Activated naive CD8-positive, alpha-beta T cell (primary cell): ENCODE results near the gene KIAA0513.
A peak's percentile ranks its signal among the peaks of the same experiment; 100 is the strongest.

Source experiments
- H3K27ac Mint-ChIP-seq: one replicate; pipeline ENCODE4 v1.8.0; 2021; ENCODE audit warnings: mixed read lengths
- H3K27me3 Mint-ChIP-seq: one replicate; pipeline ENCODE4 v1.8.0; 2021; ENCODE audit warnings: mixed read lengths
- H3K36me3 Mint-ChIP-seq: one replicate; pipeline ENCODE4 v1.8.0; 2021; ENCODE audit warnings: mixed read lengths
- H3K4me1 Mint-ChIP-seq: one replicate; pipeline ENCODE4 v1.8.0; 2021; ENCODE audit warnings: low read depth, mixed read lengths
- H3K4me3 Mint-ChIP-seq: one replicate; pipeline ENCODE4 v1.8.0; 2021; ENCODE audit warnings: mild to moderate bottlenecking, mixed read lengths
- H3K9me3 Mint-ChIP-seq: one replicate; pipeline ENCODE4 v1.8.0; 2021; ENCODE audit warnings: low read depth, mixed read lengths

KIAA0513 gene

DNA sequence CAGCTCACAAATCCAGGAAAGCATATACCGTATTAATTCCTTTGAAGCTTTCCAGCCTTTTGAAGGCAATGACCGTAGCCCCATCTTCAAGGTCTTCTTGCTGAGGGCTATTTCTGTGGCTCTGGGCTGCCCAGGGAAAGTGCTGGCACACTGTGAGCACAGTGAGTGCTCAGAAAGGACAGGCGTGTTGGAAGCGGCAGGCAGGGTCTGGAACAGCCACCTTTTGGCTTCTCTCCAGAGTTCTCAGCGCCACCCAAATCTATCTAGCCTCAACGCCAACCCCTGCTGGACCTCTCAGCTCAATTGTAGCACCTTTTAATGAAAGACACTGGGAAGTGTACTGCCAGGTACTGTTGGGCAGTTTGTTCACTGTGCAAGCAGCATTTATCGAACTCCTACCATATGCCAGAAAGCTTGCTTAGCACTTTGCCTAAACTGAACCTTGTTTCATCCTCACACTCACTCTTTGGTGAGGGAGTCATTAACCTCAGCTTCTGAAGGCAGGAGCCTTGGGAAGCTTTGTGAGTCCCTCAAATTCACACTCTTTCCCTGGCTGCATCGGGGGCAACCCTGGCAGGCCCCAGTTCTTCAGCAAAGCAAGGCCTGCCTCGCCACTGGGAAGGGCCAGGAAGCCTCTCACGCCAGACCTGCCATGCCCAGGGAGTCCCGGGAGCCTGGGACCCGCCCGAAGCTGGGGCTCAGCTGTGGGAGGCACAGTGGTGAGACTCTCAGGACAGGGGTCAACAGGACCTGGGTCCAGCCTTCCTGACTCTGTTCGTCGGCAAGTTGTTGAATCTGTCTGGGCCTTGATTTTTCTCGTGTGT, 98.2 kb downstream of the KIAA0513 start:
- Mint-ChIP-seq H3K4me1 (peaks cover 15% of the 10 kb centered on the region), H3K4me3 (no peak overlapping the region), H3K9me3 (no peaks in the 10 kb centered on the region), H3K36me3 (no peaks in the 10 kb centered on the region), H3K27ac (no peak overlapping the region), H3K27me3 (no peaks in the 10 kb centered on the region)

DNA sequence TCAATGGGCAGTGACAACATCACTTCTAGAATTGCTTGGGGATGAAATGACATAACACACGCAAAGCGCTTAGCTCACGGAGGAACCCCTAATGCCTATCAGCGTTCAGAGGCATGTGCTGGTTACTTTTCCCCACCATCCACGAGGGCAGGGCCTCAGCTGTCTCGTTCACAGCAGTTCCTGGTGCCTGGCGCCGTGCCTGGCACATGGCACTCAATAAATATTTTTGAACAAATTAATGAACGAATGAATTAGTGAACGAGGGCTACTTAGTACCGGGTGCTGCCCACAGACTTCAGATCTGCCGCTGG, 98.8 kb downstream of the KIAA0513 start:
- H3K27ac Mint-ChIP-seq, result no peak overlapping the region
- no peaks in the 10 kb centered on the region for H3K36me3 Mint-ChIP-seq
- H3K4me1 Mint-ChIP-seq, result peaks cover 15% of the 10 kb centered on the region
- H3K4me3 Mint-ChIP-seq, result no peak overlapping the region
- no peaks in the 10 kb centered on the region for H3K9me3 Mint-ChIP-seq
- no peaks in the 10 kb centered on the region for H3K27me3 Mint-ChIP-seq

DNA sequence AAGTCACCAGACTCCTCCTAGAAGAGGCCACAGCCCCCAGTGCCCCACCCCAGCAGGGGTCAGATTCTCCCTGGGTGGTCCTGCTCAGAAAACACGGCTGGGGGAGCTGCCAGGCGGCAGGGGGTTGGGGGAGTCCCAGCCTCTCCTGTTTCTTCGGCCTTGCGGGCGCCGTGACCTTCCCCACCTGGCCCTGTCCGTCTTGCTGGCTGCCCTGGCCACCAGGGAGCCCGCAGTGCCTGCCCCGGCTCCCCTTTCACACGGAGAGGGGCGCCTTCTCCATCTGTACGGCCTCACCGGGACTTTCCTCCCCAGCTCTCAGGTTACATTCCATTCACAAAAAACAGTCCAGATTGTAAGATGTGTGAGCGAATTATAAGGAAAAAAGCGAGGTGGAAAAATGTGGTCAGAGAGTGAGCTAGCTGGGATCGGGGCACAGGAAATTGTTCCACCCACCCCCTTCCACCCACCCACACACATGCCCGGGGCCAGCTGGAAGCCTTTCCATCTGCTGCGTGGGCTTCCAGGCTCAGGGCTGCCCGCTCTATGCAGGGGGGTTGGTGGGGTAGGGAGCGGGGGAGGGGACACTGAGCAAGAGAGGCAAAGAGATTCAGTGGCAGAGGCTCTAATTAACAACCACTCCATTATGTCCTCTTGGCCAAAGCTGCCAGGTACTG, 99.2 kb downstream of the KIAA0513 start:
- Mint-ChIP-seq H3K4me1 (peaks cover 15% of the 10 kb centered on the region), H3K27me3 (no peaks in the 10 kb centered on the region), H3K9me3 (no peaks in the 10 kb centered on the region), H3K27ac (peak overlapping the region; percentile 22), H3K4me3 (no peak overlapping the region), H3K36me3 (no peaks in the 10 kb centered on the region)

DNA sequence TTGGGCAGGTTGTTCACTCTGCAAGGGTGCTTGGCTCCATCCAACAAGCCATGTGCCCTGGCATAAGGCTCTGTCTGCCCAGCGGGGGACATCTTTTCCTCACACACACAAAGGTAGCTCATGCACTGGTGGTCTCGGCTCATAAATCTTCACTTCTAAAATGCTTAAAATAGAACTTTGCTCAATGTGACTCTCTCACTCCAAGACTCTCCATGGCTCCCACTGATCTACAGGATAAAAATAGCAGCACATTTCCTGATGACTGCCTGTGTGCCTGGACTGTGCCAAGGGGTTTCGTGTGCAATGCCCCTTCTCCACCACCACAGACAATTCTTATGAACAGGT, 99.8 kb downstream of the KIAA0513 start:
- Mint-ChIP-seq H3K36me3 (no peaks in the 10 kb centered on the region), H3K27me3 (no peaks in the 10 kb centered on the region), H3K27ac (no peak overlapping the region), H3K4me1 (peaks cover 15% of the 10 kb centered on the region), H3K9me3 (no peaks in the 10 kb centered on the region), H3K4me3 (no peak overlapping the region)

DNA sequence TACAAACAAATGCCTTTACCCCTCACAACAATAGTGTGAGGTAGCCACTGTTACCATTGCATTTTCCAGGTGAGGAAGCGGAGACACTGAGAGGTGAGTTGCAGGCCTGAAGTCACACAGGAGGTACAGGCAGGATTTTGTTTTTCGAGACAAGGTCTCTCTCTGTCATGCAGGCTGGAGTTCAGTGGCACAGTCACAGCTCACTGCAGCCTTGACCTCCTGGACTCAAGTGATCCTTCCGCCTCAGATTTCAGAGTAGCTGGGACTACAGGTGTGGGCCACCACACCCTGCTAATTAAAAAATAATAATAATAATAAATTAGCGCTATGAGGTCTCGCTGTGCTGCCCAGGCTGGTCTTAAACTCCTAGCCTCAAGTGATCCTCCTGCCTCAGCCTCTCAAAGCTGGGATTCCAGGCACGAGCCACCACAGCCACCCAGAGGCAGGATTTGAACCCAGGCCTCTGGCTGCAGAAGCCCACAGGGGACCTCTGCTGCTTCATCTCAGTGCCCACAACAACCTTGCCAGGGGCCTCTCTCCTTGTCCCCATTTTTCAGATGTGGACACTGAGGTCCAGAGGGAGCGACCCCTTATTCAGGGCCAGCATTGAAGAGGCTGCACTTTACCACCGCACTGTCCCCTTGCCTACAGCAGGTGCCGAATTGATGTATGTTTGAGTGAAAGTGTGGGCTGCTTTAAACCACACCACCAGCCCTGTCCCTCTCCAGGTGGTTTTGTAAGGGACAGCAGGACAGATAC, 100.7 kb downstream of the KIAA0513 start:
- no peaks in the 10 kb centered on the region for H3K27me3 Mint-ChIP-seq
- peaks cover 15% of the 10 kb centered on the region for H3K4me1 Mint-ChIP-seq
- H3K36me3 Mint-ChIP-seq, result no peaks in the 10 kb centered on the region
- H3K4me3 Mint-ChIP-seq, result no peak overlapping the region
- no peaks in the 10 kb centered on the region for H3K9me3 Mint-ChIP-seq
- no peak overlapping the region for H3K27ac Mint-ChIP-seq

DNA sequence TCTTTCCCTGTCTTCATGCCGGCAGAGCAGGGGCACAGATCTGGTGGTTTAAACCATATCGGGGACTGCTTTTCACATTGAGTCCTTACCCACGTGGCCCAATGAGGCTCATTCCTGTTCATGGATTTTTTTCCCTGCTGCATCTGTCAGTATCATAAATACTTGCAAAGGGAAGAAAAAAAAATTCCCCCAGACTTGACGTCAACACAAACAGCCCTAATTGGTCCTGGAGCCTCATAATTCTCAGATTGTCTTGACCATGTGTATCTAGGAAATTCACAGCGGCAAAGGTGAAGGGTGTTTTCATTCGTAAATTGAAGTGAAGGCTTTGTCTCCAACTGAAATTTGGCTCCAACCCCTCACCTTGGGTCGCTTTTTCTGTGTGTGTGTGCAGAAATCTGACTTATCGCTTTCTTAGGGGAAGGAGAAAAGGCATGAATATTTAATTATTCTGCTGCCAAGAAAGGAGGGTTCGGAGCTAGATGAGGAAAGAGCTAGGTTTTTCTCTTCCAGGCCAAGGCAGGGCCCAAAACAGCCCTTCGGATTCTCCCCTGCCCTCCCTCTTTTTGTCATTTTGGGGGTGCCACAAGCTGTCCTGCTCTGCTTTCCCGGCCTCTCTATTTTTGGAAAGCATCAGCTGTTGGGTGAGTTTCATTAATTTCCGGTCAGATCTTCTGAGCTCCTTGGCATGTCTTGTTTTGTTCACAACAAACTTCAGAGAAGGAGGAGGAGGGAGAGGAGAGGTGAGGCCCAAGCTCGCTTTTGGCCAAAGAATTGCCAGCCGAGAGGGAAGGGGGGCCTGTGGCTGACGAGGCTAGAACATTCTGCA, 102.5 kb downstream of the KIAA0513 start:
- no peaks in the 10 kb centered on the region for H3K27me3 Mint-ChIP-seq
- no peak overlapping the region for H3K4me3 Mint-ChIP-seq
- peaks cover 11% of the 10 kb centered on the region for H3K4me1 Mint-ChIP-seq
- no peak overlapping the region for H3K27ac Mint-ChIP-seq
- H3K36me3 Mint-ChIP-seq, result no peaks in the 10 kb centered on the region
- no peaks in the 10 kb centered on the region for H3K9me3 Mint-ChIP-seq

DNA sequence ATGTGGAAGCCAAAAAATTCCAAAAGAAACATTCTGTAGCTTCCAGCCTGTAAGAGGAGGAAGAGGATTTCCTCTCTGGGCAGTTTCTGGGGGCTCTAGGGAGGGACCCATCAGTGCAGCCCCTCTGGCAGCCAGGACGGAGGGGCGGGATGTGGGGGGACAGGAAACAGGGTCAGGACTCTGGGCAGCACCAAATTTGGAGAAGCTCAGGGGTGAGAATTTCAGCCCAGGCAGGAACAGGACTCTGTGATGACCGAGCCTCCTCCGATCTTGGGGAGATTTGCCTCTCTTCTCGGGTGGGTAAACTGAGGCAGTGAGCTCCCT, 103.1 kb downstream of the KIAA0513 start:
- H3K9me3 Mint-ChIP-seq, result no peaks in the 10 kb centered on the region
- no peak overlapping the region for H3K27ac Mint-ChIP-seq
- H3K27me3 Mint-ChIP-seq, result no peaks in the 10 kb centered on the region

DNA sequence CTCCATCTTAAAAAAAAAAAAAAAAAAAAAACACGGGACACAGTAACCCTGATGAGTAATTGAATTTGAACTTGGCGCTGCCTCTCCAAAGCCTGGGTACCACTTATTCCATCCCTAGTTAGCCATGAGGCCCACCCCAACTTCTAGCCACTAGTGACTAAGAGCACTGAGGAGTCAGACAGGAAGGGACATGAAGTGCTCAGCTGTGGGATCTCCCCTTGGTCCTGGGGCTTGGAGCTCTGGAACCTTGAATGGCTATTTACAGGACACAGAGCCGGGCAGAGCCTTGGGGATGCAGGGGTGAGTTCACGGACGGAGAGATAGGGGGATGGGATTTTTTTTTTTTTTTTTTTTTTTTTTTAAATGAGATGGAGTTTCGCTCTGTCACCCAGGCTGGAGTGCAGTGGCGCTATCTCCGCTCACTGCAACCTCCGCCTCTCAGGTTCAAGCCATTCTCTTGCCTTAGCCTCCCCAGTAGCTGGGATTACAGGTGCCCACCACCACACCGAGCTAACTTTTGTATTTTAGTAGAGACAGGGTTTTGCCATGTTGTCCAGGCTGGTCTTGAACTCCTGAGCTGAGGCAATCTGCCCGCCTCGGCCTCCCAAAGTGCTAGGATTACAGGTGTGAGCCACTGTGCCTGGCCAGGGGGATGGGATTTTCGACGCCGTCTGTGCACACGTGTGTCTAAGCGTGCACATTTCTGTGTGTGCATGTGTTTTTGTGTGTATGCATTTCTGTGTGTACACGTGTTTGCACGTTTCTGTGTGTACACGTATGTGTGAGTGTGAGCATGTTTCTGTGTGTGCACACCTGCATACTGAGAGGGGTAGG, 105.1 kb downstream of the KIAA0513 start:
- no peak overlapping the region for H3K27ac Mint-ChIP-seq
- no peaks in the 10 kb centered on the region for H3K36me3 Mint-ChIP-seq
- no peak overlapping the region for H3K4me3 Mint-ChIP-seq
- H3K27me3 Mint-ChIP-seq, result peaks cover 4% of the 10 kb centered on the region
- no peaks in the 10 kb centered on the region for H3K9me3 Mint-ChIP-seq
- peaks cover 2% of the 10 kb centered on the region for H3K4me1 Mint-ChIP-seq

More for the DNA sequence above, 103.1 kb downstream of the KIAA0513 start:
- Mint-ChIP-seq H3K36me3 (no peaks in the 10 kb centered on the region), H3K4me1 (peaks cover 11% of the 10 kb centered on the region), H3K4me3 (no peak overlapping the region)

DNA sequence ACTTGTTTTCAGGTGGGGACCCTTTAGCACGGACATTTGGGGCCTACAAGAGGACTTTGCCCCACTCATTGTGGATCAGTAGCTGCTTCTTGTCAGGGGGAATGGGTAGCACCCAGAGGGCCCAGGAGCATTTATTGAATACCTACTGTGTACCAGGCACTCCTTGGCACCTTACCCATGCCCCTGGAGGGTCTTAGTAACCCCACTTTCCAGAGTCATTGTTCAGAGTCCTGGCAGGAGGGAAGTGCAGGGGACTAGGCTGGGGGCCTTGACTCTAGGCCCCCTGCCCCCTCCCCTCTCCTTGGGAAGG, 105.7 kb downstream of the KIAA0513 start:
- no peaks in the 10 kb centered on the region for H3K9me3 Mint-ChIP-seq
- no peaks in the 10 kb centered on the region for H3K36me3 Mint-ChIP-seq
- H3K27me3 Mint-ChIP-seq, result peaks cover 8% of the 10 kb centered on the region
- H3K27ac Mint-ChIP-seq, result no peak overlapping the region
- no peak overlapping the region for H3K4me3 Mint-ChIP-seq
- H3K4me1 Mint-ChIP-seq, result peaks cover 7% of the 10 kb centered on the region

DNA sequence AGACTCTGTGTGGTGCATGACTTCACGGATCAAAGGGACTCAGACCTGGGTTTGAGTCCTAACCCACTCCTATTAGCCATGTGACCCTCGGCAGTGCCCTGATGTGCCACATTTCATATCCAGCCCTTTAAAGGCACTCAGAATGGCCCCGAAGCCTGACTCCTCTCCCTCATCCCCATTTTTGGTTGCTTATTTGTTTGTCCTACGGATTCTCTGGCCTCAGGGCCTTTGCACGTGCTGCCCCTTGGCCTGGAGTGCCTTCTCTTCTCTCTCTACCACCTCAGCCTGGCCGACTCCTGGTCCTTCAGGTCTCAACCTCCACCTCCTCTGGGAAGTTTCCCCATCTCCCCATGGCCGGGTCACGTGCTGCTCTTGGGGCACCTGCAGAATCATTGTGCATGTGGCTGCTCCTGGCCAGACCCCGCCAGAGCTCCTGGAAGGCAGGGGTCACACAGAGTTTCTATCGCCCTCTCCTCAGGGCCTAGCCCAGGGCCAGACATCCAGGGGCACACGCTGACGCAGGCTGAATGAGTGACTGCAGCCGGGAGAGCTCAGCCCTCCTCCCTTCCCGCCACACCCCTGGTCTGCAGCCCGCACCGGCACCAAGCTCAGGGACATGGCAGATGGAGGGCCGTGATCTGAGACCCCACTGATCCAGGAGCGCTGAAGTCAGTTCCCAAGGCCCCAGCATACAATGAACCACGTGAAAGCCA, 106.6 kb downstream of the KIAA0513 start:
- Mint-ChIP-seq H3K4me3 (no peak overlapping the region), H3K27me3 (peaks cover 16% of the 10 kb centered on the region), H3K27ac (no peak overlapping the region)

DNA sequence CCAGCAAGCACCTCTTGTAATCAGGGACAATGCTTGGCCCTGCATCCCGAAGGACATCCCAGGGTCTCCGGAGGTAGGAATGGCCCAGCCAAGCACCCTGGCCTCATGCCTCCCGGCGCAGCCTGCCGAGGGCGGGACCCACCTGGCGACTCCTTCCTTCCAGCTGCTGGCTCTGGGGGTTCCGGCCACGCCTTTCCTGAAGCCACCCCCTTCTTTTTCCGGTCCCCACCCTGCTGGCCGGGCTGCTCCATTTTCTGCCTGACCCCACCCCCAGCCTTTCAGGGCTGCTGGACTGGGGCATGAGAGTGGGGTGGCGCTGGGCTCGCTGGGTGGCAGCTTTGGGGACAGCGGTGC, 107.2 kb downstream of the KIAA0513 start:
- Mint-ChIP-seq H3K27me3 (peaks cover 21% of the 10 kb centered on the region), H3K4me3 (no peak overlapping the region), H3K36me3 (no peaks in the 10 kb centered on the region), H3K4me1 (peaks cover 7% of the 10 kb centered on the region), H3K9me3 (no peaks in the 10 kb centered on the region), H3K27ac (no peak overlapping the region)

More for the DNA sequence above, 106.6 kb downstream of the KIAA0513 start:
- Mint-ChIP-seq H3K4me1 (peaks cover 7% of the 10 kb centered on the region), H3K36me3 (no peaks in the 10 kb centered on the region), H3K9me3 (no peaks in the 10 kb centered on the region)

DNA sequence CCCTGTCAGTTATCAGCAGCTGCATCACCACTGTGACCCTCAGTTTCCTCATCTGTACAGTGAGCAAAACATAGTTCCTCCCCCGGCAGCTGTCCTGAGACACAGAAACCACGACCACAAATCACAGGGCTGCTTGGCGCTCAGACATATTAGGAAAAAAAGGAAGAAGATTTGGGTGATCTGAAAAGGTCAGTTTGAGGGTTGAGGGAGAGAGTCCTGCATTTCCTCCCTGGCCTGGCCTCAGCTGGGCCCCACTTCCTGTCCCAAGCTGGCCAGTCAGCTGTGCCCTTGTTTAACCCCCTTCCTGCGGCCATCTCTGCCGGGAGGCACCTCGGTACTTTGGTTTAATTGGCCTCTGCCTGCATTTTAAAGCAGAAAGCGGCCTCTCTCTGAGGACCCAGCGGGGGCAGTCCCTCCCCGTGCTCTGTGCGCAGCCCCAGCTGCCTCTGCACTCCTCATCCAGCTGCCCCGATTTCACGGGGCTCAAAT, 108.7 kb downstream of the KIAA0513 start:
- Mint-ChIP-seq H3K27me3 (peaks cover 23% of the 10 kb centered on the region), H3K36me3 (no peaks in the 10 kb centered on the region), H3K9me3 (no peaks in the 10 kb centered on the region), H3K4me3 (no peak overlapping the region), H3K4me1 (peaks cover 7% of the 10 kb centered on the region), H3K27ac (no peak overlapping the region)

DNA sequence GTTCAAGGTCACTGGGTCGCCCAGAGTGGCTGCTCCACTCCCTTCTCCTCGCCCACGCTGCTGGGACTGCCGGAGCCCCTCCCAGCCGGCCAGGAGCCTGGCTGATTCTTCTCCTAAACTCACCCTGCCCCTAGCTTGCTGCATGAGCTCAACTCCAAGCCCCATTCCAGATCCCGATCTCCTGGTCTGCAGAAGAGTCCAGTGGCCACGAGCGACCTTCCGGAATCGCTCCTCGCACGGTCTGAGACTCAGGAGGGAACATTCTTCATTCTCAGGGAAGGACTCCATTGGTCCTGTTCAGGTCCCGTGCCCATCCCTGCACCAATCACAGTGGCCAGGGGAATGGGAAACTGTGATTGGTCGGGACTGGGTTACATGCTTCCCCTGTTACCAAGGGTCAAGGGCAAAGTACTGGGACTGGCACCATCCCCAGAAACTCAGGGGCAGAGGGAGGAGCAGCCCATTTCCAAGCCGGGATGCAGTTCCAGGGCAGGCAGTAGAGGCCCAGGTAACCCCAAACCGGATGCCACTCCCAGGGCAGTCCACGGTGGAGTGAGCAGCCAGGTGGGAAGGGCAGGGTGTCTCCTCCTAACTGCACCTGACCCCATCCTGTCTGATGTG, 109.2 kb downstream of the KIAA0513 start:
- H3K27ac Mint-ChIP-seq, result no peak overlapping the region
- no peak overlapping the region for H3K4me3 Mint-ChIP-seq
- H3K36me3 Mint-ChIP-seq, result no peaks in the 10 kb centered on the region
- no peaks in the 10 kb centered on the region for H3K9me3 Mint-ChIP-seq
- peaks cover 7% of the 10 kb centered on the region for H3K4me1 Mint-ChIP-seq
- peaks cover 23% of the 10 kb centered on the region for H3K27me3 Mint-ChIP-seq
